Activated B cell treated with CpG ODN at 0.5 μM for 24 hours (primary cell): ENCODE data around the gene SLC40A1. TPM values are rescaled to one million over a fixed set of nuclear protein-coding genes. Genes with fewer than 3 reads are reported as not detected.

Source experiments
- ATAC-seq: fragments of 200-7000 bp; cut with Tn5 transposase; one replicate; pipeline ENCODE4 v1.10.0; 2021; ENCODE audit warnings: low read depth, mild to moderate bottlenecking, moderate library complexity
- CTCF ChIA-PET: fragments of 350-600 bp; sonication (Branson Sonifier 250); formaldehyde crosslinking; loops from one replicate; lab custom pipeline; 2021; ENCODE audit warnings: antibody characterized with exemption; lab: Charles Lee
- POLR2A ChIA-PET: fragments of 350-600 bp; sonication (Branson Sonifier 250); formaldehyde crosslinking; loops from one replicate; lab custom pipeline; 2021; ENCODE audit warnings: antibody characterized with exemption; lab: Charles Lee
- DNase-seq: peaks from one replicate; pipeline ENCODE4 v3.0.0; 2022
- H3K27ac Mint-ChIP-seq: one replicate; pipeline ENCODE4 v1.8.0; 2020; ENCODE audit warnings: mixed read lengths
- H3K27me3 Mint-ChIP-seq: one replicate; pipeline ENCODE4 v1.8.0; 2021; ENCODE audit warnings: mixed read lengths
- H3K36me3 Mint-ChIP-seq: one replicate; pipeline ENCODE4 v1.8.0; 2021; ENCODE audit warnings: low read depth, mixed read lengths
- H3K4me1 Mint-ChIP-seq: one replicate; pipeline ENCODE4 v1.8.0; 2021; ENCODE audit warnings: mixed read lengths
- H3K4me3 Mint-ChIP-seq: one replicate; pipeline ENCODE4 v1.8.0; 2020; ENCODE audit warnings: mild to moderate bottlenecking, mixed read lengths
- H3K9me3 Mint-ChIP-seq: one replicate; pipeline ENCODE4 v1.8.0; 2020; ENCODE audit warnings: mixed read lengths
- CTCF ChIP-seq: fragments of 200-600 bp; IDR thresholded peaks from one replicate; pipeline ENCODE4 v1.8.0; 2022; ENCODE audit warnings: antibody characterized with exemption, mild to moderate bottlenecking
- intact Hi-C: fragments of 100-400 bp; cut with micrococcal nuclease; formaldehyde crosslinking; loops from one replicate; pipeline ENCODE4 v1.15.1; 2024
- total RNA-seq: library from RNA; stranded (reverse); gene quantifications from 2 replicates; pipeline ENCODE4 v1.2.3, GENCODE V29; 2022

SLC40A1 gene
- 0.12 and 0.20 TPM in 2 replicates for total RNA-seq

GRCh38 chr2:189580658-189581353 lies at the start of gene SLC40A1:
TSS of gene SLC40A1 (minus strand) at chr2:189580786. CDS start at chr2:189580460, 326 bp downstream.
- ChIA-PET POLR2A (no interaction called here), CTCF (no interaction called here)
- peak within 1 kb of the TSS; percentile 69 for H3K4me3 Mint-ChIP-seq
- no peaks in the 10 kb centered on the region for H3K36me3 Mint-ChIP-seq
- no peaks in the 10 kb centered on the region for H3K9me3 Mint-ChIP-seq
- H3K27me3 Mint-ChIP-seq: peaks cover 36% of the 10 kb centered on the region
- peak; percentile 24 for DNase-seq
- TF ChIP-seq CTCF: no peak
- peaks cover 20% of the 10 kb centered on the region for H3K4me1 Mint-ChIP-seq
- H3K27ac Mint-ChIP-seq: no peak within 1 kb of the TSS
- intact Hi-C loops: loop anchor here (1.0 kb wide), 1 partner anchor 140 kb away; the partner anchor contains the start of gene WDR75
- peak; percentile 95 for ATAC-seq

- no peak overlapping the region for H3K27ac Mint-ChIP-seq
- ChIA-PET POLR2A (no interaction called here), CTCF (no interaction called here)
- H3K4me1 Mint-ChIP-seq: no peaks in the 10 kb centered on the region
- ATAC-seq: no peak
- H3K4me3 Mint-ChIP-seq: no peak overlapping the region
- no peaks in the 10 kb centered on the region for H3K9me3 Mint-ChIP-seq
- no peak for DNase-seq
- H3K36me3 Mint-ChIP-seq: no peaks in the 10 kb centered on the region
- H3K27me3 Mint-ChIP-seq: peaks cover 11% of the 10 kb centered on the region
- intact Hi-C loops: no loop called here
- no peak for TF ChIP-seq CTCF
Measured at GRCh38 chr2:189629531-189630453, 49.2 kb upstream of the SLC40A1 start.

GRCh38 chr2:189628817-189629530 lies 48.4 kb upstream of the SLC40A1 start:
- Mint-ChIP-seq H3K4me1 (no peaks in the 10 kb centered on the region), H3K27ac (no peak overlapping the region), H3K27me3 (peaks cover 14% of the 10 kb centered on the region), H3K4me3 (no peak overlapping the region), H3K9me3 (no peaks in the 10 kb centered on the region), H3K36me3 (no peaks in the 10 kb centered on the region)
- intact Hi-C loops: no loop called here
- CTCF ChIA-PET: no interaction called here
- DNase-seq (no peak), ATAC-seq (no peak)
- no peak for TF ChIP-seq CTCF
- POLR2A ChIA-PET: no interaction called here

- ChIA-PET POLR2A (no interaction called here), CTCF (no interaction called here)
- ATAC-seq: no peak
- Mint-ChIP-seq H3K4me1 (no peaks in the 10 kb centered on the region), H3K36me3 (no peaks in the 10 kb centered on the region), H3K4me3 (no peak overlapping the region), H3K9me3 (no peaks in the 10 kb centered on the region), H3K27me3 (peaks cover 14% of the 10 kb centered on the region), H3K27ac (no peak overlapping the region)
- intact Hi-C loops: no loop called here
- no peak for TF ChIP-seq CTCF
- no peak for DNase-seq
Measured at GRCh38 chr2:189627789-189628188, 47.2 kb upstream of the SLC40A1 start.

- no peak for TF ChIP-seq CTCF
- no peak overlapping the region for H3K4me3 Mint-ChIP-seq
- POLR2A ChIA-PET: no interaction called here
- no peak for ATAC-seq
- H3K27ac Mint-ChIP-seq: no peak overlapping the region
- CTCF ChIA-PET: no interaction called here
- H3K36me3 Mint-ChIP-seq: no peaks in the 10 kb centered on the region
- no peaks in the 10 kb centered on the region for H3K9me3 Mint-ChIP-seq
- H3K27me3 Mint-ChIP-seq: peaks cover 10% of the 10 kb centered on the region
- H3K4me1 Mint-ChIP-seq: no peaks in the 10 kb centered on the region
- intact Hi-C loops: no loop called here
- no peak for DNase-seq
Measured at GRCh38 chr2:189625636-189626035, 45.0 kb upstream of the SLC40A1 start.
